NCI-H748 (cell line): ENCODE measurements around the gene LHFPL2.
"Not testable (repeated sequence)": the region's sequence is repeated elsewhere in the genome, so short reads cannot be mapped to it uniquely, and the experiment has no call there.

ENCODE experiments used
- DNase-seq: peaks from one replicate; lab custom pipeline; 2025; ENCODE audit not compliant: unreplicated experiment; lab: John Stamatoyannopoulos, UW

The LHFPL2 gene

DNA sequence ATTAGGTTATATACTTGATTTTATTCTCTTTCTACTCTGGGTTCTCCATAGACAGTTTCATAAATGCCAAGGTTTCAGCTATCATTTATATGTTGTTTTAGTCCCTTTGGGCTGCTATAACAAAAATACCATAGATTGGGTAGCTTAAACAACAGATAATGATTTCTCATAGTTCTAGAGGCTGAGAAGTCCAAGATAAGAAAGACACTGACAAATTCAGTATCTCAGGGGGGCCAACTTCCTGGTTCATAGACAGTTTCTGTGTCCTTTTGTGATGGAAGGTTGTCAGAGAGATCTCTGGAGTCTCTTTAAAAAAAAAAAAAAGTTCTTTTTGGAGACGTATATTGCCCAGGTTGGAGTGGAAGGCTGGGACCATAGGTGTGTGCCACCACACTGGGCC lies 174.8 kb downstream of the LHFPL2 start:
- DNase-seq, result no peak

DNA sequence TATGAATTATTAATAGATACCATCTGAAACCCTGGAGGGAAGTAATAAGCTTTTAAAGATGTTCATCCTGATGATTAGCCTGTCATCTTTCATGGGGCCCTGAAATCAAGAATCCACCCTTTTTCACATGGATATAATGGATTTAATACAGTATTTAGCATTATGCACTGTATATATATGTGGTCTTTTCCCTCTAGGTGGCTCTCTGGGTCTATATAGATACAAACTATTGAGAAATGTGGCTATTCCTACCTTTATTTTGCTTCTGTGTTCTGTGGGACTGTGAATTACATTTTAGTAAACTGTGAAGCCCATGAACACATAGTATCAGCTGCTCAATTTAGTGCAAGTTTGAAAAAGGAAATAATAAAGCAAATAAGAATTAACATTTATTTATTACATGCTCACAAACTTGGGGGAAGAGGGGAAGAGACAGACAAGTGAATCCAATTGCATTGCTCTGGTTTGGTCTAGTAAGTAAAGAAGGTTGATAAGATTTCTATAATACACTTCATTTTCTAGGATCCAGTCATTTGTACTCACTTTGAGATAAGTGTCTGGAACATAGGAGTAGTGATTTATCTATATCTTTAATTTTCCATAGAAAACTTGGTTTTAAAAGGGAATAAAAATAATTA lies 176.0 kb downstream of the LHFPL2 start:
- peak; percentile 7 for DNase-seq

DNA sequence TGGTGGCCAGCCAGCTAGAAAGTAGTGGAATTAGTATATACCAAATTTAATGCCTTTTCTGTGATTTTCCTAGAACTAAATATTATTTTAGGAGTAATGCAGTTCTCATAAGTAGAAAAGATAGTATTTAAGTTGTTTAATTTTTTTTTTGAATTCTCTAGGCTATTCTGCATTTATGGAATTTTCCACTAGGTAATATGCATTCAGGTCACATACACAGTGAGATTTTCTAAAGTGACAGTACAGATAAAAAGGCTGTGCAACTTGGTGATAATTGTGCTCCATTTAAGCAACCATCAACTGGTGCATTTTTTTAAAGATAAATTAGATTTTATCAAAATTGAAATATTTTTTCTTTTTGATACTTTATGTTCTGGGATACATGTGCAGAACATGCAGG lies 176.7 kb downstream of the LHFPL2 start:
- no peak for DNase-seq

DNA sequence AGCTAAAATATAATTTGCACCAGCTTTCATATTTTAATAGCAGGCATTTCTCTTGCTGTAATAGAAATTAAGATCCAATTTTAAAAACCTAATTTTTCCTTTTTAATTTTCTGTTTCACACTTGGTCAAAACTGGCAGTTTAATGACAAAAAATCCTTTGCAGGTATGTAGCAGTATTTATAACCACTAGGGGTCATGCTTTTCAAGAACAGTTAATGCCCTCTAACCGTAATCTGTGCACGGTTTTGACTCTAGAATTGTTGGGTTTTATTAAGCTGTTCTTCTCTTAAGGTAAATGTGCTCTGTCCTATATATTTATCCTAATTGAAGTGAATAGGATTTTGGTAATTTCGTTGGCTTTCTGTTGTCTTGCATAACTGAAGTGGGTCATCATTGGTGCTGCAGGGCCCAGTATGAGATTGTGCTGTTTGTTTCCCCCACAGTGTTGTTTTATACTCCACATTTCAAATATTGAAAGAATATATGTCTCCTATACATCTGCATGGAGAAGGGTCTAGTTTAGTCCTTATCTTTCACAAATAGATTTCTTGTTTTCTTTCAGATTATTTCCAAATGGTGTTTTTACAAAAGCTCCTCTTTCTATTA lies 180.7 kb downstream of the LHFPL2 start:
- DNase-seq, result peak; percentile 63

DNA sequence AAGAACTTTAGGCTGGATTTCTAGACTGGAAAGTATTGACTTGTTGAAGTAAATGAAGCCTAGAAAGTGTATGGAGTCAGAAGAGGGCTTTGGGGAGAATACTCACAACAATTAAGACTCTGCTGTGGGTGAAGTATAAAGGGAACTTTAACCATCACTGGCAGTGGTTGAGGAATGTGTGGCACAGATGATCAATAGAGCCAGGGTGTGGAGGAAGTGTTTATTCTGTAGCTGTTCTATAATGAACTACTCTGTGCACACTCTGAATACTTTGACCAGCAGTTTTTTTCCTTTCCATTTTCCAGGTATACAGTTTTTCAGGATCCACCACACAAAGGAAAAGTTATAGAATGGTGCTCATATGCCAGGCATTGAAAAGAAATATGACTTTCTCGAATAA lies 181.4 kb downstream of the LHFPL2 start:
- no peak for DNase-seq

DNA sequence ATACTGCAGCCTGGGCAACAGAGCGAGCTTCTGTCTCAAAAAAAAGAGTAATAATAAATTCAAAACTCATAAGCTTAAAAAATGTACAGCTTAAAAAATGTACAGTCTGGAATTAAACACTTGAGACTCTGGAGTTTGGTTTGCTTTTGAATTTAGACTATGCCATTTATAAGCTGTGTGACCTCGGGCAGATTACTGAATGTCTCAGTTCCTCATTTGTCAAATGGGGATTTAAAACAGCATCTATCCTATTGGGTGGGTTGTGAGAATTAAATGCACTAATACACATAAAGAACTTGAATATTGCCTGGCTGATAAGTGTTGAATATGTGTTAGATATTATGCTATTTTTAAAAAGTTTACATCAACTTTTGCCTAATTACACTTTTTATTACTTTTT lies 189.7 kb downstream of the LHFPL2 start:
- DNase-seq, result no peak

DNA sequence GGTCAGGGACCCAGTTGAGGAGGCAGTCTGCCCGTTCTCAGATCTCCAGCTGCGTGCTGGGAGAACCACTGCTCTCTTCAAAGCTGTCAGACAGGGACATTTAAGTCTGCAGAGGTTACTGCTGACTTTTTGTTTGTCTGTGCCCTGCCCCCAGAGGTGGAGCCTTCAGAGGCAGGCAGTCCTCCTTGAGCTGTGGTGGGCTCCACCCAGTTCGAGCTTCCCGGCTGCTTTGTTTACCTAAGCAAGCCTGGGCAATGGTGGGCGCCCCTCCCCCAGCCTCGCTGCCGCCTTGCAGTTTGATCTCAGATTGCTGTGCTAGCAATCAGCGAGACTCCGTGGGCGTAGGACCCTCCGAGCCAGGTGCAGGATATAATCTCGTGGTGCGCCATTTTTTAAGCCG lies 191.1 kb downstream of the LHFPL2 start:
- DNase-seq, result not testable (repeated sequence)

DNA sequence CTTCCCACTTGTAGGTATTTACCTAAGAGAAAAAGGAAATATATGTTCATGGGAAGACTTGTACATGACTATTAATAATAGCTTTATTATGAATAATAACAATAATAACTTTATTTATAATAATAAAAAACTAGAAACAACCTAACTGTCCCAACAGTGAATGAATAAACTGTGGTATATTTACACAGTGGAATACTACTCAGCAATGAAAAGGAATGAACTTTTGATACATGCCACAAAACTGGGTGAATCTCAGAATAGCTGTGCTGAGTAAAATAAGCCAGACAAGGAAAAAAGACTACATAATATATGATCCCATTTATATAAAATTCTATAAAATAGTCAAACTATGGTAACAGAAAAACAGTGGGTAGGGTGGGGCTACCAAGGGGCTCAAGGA lies 199.5 kb downstream of the LHFPL2 start:
- no peak for DNase-seq

DNA sequence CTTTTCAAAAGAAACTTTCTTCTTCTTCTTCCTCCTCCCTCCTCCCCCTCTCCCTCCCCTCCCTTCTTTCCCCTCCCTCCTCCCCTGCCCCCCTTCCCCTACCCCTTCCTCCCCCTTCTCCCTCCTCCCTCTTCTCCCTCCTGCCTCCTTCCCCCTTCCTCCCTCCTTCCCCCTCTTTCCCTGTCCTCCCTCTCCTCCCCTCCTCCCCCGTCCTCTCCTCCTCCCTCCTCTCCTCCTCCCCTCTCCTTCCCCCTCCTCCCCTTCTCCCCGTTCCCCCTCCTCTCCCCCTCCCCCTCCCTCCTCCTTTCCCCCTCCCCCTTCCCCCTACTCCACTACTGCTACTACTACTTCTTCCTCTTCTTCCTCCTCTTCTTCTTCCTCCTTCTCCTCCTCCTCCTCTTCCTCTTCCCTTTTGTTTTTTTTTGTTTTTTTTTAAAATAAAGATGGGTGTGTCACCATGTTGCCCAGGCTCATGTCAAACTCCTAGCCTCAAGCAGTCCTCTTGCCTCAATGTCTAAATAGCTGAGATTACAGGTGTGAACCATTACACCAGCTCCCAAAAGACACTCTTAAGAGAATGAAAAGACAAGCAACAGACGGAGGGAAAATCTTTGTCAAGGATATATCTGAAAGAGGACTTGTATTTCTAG lies 200.7 kb downstream of the LHFPL2 start:
- no peak for DNase-seq
